ENCODE results near the gene RTN4R.

DNA sequence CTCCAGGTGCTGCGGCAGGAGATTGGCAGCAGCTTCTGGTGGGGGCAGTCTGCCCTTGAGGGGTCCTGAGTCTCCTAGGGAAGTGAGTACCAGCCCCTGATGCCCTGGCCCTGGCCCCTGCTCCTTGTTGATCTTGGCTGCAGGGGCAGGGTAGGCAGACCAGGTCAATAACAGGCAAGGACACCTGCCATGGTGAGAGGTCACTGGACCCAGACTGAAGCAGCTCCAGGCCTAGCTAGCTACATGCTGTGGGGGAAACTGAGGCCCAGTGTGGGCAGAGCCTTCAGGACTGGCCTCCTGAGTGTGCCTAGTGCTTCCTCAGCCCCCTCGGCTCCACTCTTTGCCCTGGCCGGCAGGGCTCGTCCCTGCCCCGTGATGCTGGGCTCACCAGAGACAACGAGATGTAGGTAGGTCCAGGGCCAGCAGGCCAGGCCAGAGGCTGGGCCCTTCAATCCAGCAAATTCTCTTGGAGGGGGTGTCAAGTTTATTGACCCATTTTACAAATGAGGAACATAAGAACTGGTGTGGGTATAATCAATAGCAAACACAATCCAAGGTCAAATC lies 20.4 kb downstream of the RTN4R start:
- no peak for TF ChIP-seq SRSF9 (IDR thresholded peaks at IDR 0.05; ENCODE audit: borderline replicate concordance, low read depth, low read length)
- TF ChIP-seq ELF4 (CRISPR knock-in tag; IDR thresholded peaks at IDR 0.05) = no peak
- TF ChIP-seq, protein P1, sequence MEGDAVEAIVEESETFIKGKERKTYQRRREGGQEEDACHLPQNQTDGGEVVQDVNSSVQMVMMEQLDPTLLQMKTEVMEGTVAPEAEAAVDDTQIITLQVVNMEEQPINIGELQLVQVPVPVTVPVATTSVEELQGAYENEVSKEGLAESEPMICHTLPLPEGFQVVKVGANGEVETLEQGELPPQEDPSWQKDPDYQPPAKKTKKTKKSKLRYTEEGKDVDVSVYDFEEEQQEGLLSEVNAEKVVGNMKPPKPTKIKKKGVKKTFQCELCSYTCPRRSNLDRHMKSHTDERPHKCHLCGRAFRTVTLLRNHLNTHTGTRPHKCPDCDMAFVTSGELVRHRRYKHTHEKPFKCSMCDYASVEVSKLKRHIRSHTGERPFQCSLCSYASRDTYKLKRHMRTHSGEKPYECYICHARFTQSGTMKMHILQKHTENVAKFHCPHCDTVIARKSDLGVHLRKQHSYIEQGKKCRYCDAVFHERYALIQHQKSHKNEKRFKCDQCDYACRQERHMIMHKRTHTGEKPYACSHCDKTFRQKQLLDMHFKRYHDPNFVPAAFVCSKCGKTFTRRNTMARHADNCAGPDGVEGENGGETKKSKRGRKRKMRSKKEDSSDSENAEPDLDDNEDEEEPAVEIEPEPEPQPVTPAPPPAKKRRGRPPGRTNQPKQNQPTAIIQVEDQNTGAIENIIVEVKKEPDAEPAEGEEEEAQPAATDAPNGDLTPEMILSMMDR (IDR thresholded peaks at IDR 0.05 in 2 of 3, conservative IDR thresholded peaks at IDR 0.05 in 1 of 3; ENCODE audit: insufficient read depth in 2 of 3, low read depth in 1 of 3, low read length in 3 of 3) = no peak
- no peak for TF ChIP-seq FOXA1 (IDR thresholded peaks at IDR 0.05; ENCODE audit: borderline replicate concordance)
- TF ChIP-seq, protein P2, sequence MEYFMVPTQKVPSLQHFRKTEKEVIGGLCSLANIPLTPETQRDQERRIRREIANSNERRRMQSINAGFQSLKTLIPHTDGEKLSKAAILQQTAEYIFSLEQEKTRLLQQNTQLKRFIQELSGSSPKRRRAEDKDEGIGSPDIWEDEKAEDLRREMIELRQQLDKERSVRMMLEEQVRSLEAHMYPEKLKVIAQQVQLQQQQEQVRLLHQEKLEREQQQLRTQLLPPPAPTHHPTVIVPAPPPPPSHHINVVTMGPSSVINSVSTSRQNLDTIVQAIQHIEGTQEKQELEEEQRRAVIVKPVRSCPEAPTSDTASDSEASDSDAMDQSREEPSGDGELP (CRISPR knock-in tag; IDR thresholded peaks at IDR 0.05; ENCODE audit: borderline replicate concordance) = no peak
- no peak for TF ChIP-seq NCOR1 (IDR thresholded peaks at IDR 0.05)
- no peak for TF ChIP-seq NFE2 (IDR thresholded peaks at IDR 0.05; ENCODE audit: low read depth)
- TF ChIP-seq, protein P3, sequence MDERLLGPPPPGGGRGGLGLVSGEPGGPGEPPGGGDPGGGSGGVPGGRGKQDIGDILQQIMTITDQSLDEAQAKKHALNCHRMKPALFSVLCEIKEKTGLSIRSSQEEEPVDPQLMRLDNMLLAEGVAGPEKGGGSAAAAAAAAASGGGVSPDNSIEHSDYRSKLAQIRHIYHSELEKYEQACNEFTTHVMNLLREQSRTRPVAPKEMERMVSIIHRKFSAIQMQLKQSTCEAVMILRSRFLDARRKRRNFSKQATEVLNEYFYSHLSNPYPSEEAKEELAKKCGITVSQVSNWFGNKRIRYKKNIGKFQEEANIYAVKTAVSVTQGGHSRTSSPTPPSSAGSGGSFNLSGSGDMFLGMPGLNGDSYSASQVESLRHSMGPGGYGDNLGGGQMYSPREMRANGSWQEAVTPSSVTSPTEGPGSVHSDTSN (CRISPR knock-in tag; IDR thresholded peaks at IDR 0.05; ENCODE audit: low read depth) = no peak
- TF ChIP-seq, protein P3 (tag; conservative IDR thresholded peaks at IDR 0.05; ENCODE audit: low read depth) = no peak
- TF ChIP-seq HDAC1 (IDR thresholded peaks at IDR 0.05) = no peak
- no peak for TF ChIP-seq JUND (IDR thresholded peaks at IDR 0.05; ENCODE audit: borderline replicate concordance, low read depth, low read length)
- TF ChIP-seq JUND (tag; IDR thresholded peaks at IDR 0.05; ENCODE audit: borderline replicate concordance, low read depth, low read length) = no peak
- TF ChIP-seq CREB1 (IDR thresholded peaks at IDR 0.05) = no peak
- TF ChIP-seq CREB1 (CRISPR knock-in tag; IDR thresholded peaks at IDR 0.05) = no peak
- TF ChIP-seq BRF1 (IDR thresholded peaks at IDR 0.05; ENCODE audit: borderline replicate concordance, extremely low read depth, insufficient read length) = no peak

Measured in K562 (cell line).